HG03135 (cell line): ENCODE results near the gene FAM43B.

ENCODE experiments used
- ATAC-seq: cut with Tn5 transposase; IDR thresholded peaks from one replicate; pipeline ENCODE4 v1.9.1; 2021; ENCODE audit warnings: mild to moderate bottlenecking, moderate library complexity; ENCODE audit not compliant: unreplicated experiment

Gene FAM43B

GRCh38 chr1:20551161-20551560 lies 1.2 kb upstream of the FAM43B start:
- ATAC-seq, result no peak

DNA sequence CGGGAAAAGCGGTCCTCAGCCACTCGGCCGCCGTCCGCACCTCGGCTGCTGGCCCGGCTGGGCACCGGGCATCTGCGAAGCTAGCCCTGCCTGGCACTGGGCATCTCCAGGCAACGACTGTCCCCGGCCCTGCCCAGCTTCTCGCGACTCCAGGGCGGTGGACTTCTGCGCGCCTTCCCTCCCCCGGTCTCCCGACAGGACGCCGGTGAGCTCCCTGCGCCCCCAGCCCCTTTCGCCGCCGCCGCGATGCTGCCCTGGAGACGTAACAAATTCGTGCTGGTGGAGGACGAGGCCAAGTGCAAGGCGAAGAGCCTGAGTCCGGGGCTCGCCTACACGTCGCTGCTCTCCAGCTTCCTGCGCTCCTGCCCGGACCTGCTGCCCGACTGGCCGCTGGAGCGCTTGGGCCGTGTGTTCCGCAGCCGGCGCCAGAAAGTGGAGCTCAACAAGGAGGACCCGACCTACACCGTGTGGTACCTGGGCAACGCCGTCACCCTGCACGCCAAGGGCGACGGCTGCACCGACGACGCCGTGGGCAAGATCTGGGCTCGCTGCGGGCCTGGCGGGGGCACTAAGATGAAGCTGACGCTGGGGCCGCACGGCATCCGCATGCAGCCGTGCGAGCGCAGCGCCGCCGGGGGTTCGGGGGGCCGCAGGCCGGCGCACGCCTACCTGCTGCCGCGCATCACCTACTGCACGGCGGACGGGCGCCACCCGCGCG lies 514 bp downstream of the FAM43B start:
- ATAC-seq, result no peak

DNA sequence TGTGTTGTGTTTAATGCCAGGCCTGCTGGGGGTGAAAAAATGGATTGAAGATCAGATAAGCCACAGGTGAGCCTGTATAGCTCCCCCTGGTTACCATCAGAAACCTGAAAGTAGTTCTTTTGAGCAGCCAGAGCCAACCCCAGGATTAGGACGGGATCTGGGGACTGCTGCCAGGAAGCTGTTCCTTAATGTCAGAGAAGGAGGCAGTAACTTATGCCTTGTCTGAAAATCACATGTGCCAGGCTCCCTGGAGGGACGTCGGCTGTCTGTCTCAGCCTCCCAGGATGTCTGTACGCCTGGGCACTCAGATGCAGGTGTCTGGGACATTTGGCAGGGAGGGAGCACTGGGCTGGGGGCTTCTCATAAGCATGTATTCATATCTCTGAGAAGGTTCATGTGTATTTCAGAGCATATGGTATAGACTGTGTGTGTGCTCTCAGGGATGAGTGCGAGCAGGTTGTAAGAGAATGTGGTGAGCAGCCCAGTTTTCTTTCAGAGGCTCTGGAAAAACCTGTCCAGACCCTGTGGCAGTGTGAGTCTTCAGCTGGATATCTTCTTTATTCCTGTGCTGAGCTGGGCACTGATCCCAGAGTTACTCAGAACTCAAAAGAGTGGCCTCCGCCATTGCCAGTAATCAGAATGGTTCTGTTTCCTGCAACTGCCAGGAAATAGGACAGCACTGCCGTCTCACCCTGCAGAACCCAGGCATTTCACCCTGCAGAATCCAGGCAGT lies 2.8 kb downstream of the FAM43B start:
- no peak for ATAC-seq

DNA sequence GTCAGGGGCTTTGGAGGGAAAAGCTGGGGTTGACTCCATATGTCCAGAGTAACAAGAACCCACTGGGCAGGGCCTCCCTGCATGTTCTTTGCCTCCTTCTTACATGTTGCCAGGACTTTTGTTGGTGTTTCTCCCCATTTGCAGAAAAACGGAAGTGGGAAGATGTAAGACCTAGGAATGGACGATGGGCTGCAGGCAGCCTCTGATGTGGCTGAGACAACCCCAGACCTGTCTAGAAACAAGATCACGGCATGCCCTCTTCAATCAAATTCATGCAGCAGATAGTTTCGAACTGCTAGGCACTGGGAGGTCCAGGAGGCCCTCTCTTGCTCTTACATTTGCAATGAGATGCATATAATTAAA lies 3.4 kb downstream of the FAM43B start:
- no peak for ATAC-seq

DNA sequence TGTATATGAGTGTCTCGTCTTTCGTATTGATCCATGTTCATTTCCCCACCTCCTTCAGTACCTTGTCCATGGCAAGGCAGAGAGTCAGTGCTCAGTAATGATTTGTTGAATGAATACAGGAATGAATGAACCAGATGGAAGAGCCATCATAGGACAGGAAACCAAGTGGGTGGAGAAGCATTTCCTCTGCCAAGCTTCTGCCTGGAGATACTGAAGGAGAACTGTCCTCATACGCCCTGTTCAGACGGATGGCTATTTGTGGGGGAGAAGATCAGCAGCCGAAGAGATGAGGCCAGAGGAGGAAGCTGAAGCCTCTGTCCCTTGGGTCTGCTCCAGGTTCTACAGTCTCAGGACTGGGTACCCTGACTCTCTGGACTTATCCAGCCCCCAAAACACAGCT lies 5.8 kb downstream of the FAM43B start:
- no peak for ATAC-seq

DNA sequence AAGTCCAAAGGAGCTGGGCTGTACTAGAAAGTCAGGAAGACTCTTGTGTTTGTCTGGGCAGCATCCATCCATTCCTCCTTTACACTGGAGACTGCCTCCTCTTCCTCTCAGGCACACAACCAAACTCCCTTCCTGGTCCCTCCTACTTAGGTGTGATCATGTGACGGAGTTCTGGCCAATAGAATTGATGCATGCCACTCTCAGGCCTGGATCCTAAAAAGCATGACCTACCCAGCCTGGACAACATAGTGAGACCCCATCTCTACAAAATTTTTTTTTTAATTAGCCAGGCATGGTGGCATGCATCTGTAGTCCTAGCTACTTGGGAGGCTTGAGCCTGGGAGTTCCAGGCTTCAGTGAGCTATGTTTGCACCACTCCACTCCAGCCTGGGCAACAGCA lies 8.6 kb downstream of the FAM43B start:
- no peak for ATAC-seq

DNA sequence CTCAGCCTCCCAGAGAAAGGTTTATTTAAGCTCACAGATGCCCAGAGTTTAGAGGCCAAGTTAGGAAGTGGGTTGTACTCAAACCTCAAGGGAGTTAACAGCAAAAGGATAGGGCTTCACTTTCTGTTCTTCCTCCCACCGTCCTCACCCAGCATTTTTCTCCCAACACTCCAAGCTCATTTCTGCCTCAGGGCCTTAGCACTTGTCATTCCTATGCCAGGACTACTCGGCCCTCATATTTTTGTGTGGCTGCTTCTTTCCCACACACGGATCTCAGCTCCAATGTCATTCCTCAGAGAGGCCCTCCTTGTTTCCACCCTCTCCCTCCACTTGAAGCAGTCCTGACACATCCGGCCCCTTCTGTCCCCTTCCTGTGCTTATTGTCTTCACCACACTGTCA lies 12.9 kb downstream of the FAM43B start:
- no peak for ATAC-seq

DNA sequence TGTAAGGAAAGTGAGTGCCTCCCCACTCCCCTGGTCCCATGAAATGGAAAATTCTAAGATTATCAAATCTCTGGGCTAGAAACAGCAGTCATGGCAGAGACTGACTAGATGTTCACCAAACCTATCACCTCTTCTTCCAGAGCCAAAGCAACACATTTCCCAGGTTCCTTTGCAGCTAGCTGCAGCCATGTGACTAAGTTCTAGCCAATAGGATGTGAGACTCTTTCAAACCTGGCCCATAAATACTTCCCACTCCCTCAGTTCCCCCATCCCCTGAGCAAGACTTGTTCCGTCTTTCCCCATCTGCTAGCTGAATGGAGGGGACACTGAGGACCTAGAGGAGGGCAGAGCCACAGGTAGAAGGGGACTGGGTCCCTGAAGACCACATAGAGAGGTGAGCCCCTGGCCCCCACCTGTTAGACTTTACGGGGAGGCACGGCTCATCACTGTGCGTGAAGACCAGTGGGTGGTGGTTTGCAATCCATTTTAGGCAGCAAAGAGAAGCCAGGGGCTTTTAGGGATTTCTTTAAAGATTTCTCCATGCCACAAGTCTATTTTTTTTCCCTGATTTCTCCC lies 17.2 kb downstream of the FAM43B start:
- no peak for ATAC-seq

- no peak for ATAC-seq
Measured at GRCh38 chr1:20571427-20571826, 19.1 kb downstream of the FAM43B start.

DNA sequence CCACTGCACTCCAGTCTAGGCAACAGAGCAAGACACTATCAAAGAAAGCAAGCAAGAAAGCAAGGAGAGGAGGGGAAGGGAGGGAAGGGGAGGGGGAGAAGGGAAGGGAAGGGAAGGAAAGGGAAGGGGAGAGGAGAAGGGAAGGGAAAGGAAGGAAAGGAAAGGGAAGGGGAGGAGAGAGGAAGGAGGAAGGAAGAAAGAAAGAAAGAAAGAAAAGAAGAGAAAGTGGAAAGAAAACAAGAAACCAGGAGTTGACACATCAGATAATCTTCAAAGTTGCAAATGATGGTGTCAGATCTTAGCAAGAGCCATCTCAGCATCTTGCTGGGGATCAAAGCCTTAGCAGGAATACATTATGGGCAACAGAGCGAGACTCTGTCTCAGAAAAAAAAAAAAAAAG lies 21.6 kb downstream of the FAM43B start:
- ATAC-seq, result no peak

GRCh38 chr1:20574686-20575540 lies 22.5 kb downstream of the FAM43B start:
- ATAC-seq, result no peak

GRCh38 chr1:20575541-20576336 lies 23.4 kb downstream of the FAM43B start:
- ATAC-seq, result no peak

DNA sequence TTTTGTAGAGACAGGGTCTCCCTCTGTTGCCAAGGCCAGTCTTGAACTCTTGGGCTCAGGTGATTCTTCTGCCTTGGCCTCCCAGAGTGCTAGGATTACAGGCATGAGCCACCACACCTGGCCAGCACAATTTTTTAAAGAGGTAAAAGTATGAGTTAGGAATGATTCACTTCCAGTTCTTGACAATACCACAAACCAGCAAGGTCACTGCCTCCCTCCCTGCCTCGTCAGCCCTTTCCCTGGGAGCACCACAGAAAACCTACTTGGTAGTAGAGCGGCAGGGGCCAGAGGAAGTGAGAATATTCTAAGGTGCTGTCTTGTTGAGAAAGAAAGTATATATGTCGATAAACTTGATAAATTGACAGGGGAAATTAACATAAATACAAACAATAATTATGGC lies 25.7 kb downstream of the FAM43B start:
- ATAC-seq, result no peak

GRCh38 chr1:20578721-20579395 lies 26.5 kb downstream of the FAM43B start:
- ATAC-seq, result no peak

DNA sequence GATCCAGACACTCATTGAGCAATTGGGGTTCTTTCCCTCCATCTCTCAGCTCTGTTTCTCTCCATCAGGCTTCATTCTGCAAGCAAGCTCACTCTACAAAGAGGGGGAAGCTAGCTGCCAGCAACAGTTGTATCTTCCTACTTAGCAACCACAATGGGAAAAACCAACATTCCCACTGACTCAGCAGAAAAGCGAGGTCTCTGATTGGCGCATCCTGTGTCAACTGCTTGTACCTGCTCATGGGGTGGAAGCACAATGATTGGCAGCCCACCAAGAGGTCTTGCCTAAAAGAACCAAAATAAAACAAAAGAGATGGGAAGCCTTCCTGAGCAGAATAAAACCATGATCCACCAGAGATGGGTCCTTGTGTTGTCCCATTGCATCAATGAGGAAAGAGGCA lies 32.5 kb downstream of the FAM43B start:
- no peak for ATAC-seq

DNA sequence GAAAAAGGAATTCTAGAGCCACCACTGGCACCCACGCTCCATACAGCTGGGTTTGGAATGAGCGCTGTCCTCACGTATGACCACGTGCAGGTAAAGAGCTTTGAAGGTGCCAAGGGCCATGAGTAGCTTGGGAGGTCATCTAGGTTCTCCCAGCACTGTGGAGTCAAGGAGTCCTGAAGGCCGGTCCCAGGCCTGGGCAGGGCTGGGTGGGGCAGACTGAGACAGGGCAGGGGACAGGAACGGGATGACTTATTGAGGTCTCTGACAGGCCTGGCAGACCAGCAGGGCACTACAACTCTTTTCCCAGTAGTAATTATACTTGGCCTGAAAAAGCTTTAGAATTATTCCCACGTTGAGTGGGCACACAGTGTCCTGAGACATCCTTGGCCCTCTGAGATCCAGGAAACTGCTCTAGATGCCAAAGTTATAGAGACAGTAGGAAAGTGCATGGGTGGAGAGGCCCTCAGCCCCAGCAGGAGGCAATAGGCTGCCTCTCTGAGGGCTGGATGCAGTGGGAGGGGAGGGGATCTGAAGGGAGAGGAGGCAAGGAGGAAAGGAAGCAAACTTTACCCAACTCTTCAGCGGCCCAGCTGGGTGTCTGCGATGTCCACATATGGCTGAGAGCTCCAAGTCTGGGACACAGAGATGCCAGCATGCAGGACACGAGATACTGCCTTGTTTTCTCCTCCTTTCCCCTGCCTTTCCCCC lies 34.7 kb downstream of the FAM43B start:
- ATAC-seq, result no peak

GRCh38 chr1:20587661-20588053 lies 35.3 kb downstream of the FAM43B start:
- no peak for ATAC-seq

GRCh38 chr1:20588634-20589225 lies 36.4 kb downstream of the FAM43B start, which contains the start of gene CDA:
Gene CDA, plus strand, starts transcription at chr1:20589097. Its CDS starts 33 bp downstream, at chr1:20589130.
- no peak for ATAC-seq
